ENCODE measurements around the gene MIEF2. TPM values are rescaled to one million over a fixed set of nuclear protein-coding genes. Genes with fewer than 3 reads are reported as not detected.

The MIEF2 gene
- total RNA-seq, 1 donor = 5.9 TPM

Other genes starting within 250 kb of the MIEF2 start
- gene ATPAF2, start 221.5 kb upstream of the MIEF2 start, total RNA-seq = 19.9 TPM
- 3.1 TPM for gene GID4, start 221.3 kb upstream of the MIEF2 start, total RNA-seq
- 32.5 TPM for gene DRG2, start 172.7 kb upstream of the MIEF2 start, total RNA-seq
- 0.84 TPM for gene MYO15A, start 151.9 kb upstream of the MIEF2 start, total RNA-seq
- 97.9 TPM for gene ALKBH5, start 76.8 kb upstream of the MIEF2 start, total RNA-seq
- 8.6 TPM for gene LLGL1, start 35.0 kb upstream of the MIEF2 start, total RNA-seq
- gene FLII, start 1.9 kb upstream of the MIEF2 start, total RNA-seq = 122 TPM
- 33.0 TPM for gene TOP3A, start 54.3 kb downstream of the MIEF2 start, total RNA-seq
- gene SMCR8, start 54.6 kb downstream of the MIEF2 start, total RNA-seq = 55.6 TPM
- 3.1 TPM for gene SHMT1, start 102.9 kb downstream of the MIEF2 start, total RNA-seq
- gene EVPLL, start 117.1 kb downstream of the MIEF2 start, total RNA-seq = not detected
- gene LGALS9C, start 216.1 kb downstream of the MIEF2 start, total RNA-seq = 0.63 TPM